Posterior cingulate gyrus (tissue), 11 donors: ENCODE measurements around the gene PHACTR4.
"Not testable (repeated sequence)": the region's sequence is repeated elsewhere in the genome, so short reads cannot be mapped to it uniquely, and the experiment has no call there.

Experiments used
- DNase-seq, 10 donors: peaks; one replicate each; pipeline versions ENCODE4 v3.0.0 to v3.0.0-alpha.2; 2020 to 2021; ENCODE audit warnings: mixed read lengths in 3 of 10
- intact Hi-C: fragments of 100-400 bp; cut with DNase I; formaldehyde crosslinking; loops from one replicate; pipeline ENCODE4 v1.15.1; 2023

Gene PHACTR4

GRCh38 chr1:28368608-28369007, 932 bp upstream of the PHACTR4 start:
- DNase-seq, result peak in 1 of 10 donors; percentile 56
- intact Hi-C loops, result loop anchor here (2.0 to 10.0 kb wide), 2 partner anchors 40 to 124 kb away; partner anchors contain the start of gene MED18

- DNase-seq, result peak in 7 of 10 donors; percentile 13 to 80 (median 22)
- intact Hi-C loops, result loop anchor here (5.0 kb wide), 1 partner anchor 137 kb away; the partner anchor contains the start of gene RCC1
Measured at GRCh38 chr1:28370239-28371009, 884 bp downstream of the PHACTR4 start.

- no peak for DNase-seq
- intact Hi-C loops, result loop anchor here (5.0 kb wide), 1 partner anchor 136 kb away; the partner anchor contains the start of gene RCC1
Measured at GRCh38 chr1:28371010-28371377, 1.5 kb downstream of the PHACTR4 start.

GRCh38 chr1:28373450-28373849, 3.9 kb downstream of the PHACTR4 start:
- not testable (repeated sequence) for DNase-seq

GRCh38 chr1:28374297-28374696, 4.8 kb downstream of the PHACTR4 start:
- intact Hi-C loops, result loop anchor here (5.0 kb wide), 1 partner anchor 133 kb away; the partner anchor contains the start of gene RCC1
- no peak for DNase-seq

More at GRCh38 chr1:28373450-28373849, 3.9 kb downstream of the PHACTR4 start:
- intact Hi-C loops, result loop anchor here (5.0 kb wide), 1 partner anchor 134 kb away; the partner anchor contains the start of gene RCC1

GRCh38 chr1:28375598-28375997, 6.1 kb downstream of the PHACTR4 start:
- intact Hi-C loops, result not testable (repeated sequence)
- peak in 1 of 10 donors; percentile 34 for DNase-seq

GRCh38 chr1:28376195-28376594, 6.7 kb downstream of the PHACTR4 start:
- intact Hi-C loops, DNase-seq: not testable (repeated sequence)

- no peak for DNase-seq
- intact Hi-C loops, result no loop called here
Measured at GRCh38 chr1:28378906-28379305, 9.4 kb downstream of the PHACTR4 start.

- intact Hi-C loops, result no loop called here
- no peak for DNase-seq
Measured at GRCh38 chr1:28380394-28380793, 10.9 kb downstream of the PHACTR4 start.

GRCh38 chr1:28383785-28384184, 14.2 kb downstream of the PHACTR4 start:
- intact Hi-C loops, DNase-seq: not testable (repeated sequence)

GRCh38 chr1:28392027-28392652, 22.6 kb downstream of the PHACTR4 start:
- intact Hi-C loops, result no loop called here

GRCh38 chr1:28394136-28394535, 24.6 kb downstream of the PHACTR4 start:
- DNase-seq, result no peak
- intact Hi-C loops, result no loop called here

More at GRCh38 chr1:28392027-28392652, 22.6 kb downstream of the PHACTR4 start:
- DNase-seq, result no peak

- no peak for DNase-seq
- intact Hi-C loops, result no loop called here
Measured at GRCh38 chr1:28395181-28395580, 25.6 kb downstream of the PHACTR4 start.

GRCh38 chr1:28401760-28402159, 32.2 kb downstream of the PHACTR4 start:
- intact Hi-C loops, result no loop called here
- no peak for DNase-seq

- intact Hi-C loops, result no loop called here
- no peak for DNase-seq
Measured at GRCh38 chr1:28409090-28409489, 39.5 kb downstream of the PHACTR4 start.

GRCh38 chr1:28411656-28412055, 42.1 kb downstream of the PHACTR4 start:
- intact Hi-C loops, result no loop called here
- DNase-seq, result no peak

GRCh38 chr1:28412731-28413130, 43.2 kb downstream of the PHACTR4 start:
- no peak for DNase-seq
- intact Hi-C loops, result no loop called here

GRCh38 chr1:28416509-28417194, 47.1 kb downstream of the PHACTR4 start:
- intact Hi-C loops, result no loop called here

GRCh38 chr1:28417441-28417922, 47.9 kb downstream of the PHACTR4 start:
- DNase-seq, result no peak
- intact Hi-C loops, result no loop called here

More at GRCh38 chr1:28416509-28417194, 47.1 kb downstream of the PHACTR4 start:
- DNase-seq, result no peak

GRCh38 chr1:28417926-28418637, 48.5 kb downstream of the PHACTR4 start:
- DNase-seq, result no peak
- intact Hi-C loops, result no loop called here
